GM21825 (cell line): ENCODE measurements around the gene LGALS14.
"Not testable (repeated sequence)": the region's sequence is repeated elsewhere in the genome, so short reads cannot be mapped to it uniquely, and the experiment has no call there.

Experiments
- ATAC-seq: cut with Tn5 transposase; IDR thresholded peaks from one replicate; pipeline ENCODE4 v1.9.1; 2021; ENCODE audit warnings: mild to moderate bottlenecking, moderate library complexity; ENCODE audit not compliant: unreplicated experiment

The LGALS14 gene

DNA sequence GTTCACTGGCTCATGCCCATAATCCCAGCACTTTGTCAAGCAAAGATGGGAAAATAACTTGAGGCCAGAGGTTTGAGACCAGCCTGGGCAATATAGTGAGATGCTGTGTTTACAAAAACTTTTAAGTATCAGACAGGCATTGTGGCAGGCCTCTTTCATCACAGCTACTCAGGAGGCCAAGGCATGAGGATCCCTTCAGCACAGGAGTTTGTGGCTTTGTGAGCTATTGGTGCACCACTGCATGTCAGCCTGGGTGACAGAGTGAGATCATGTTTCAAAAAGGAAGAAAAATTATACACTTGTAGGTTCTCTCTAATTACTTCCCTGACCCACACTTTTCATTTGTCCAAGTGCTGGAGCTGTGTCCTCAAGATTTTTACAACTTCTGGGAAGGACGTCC lies 11.5 kb upstream of the LGALS14 start:
- no peak for ATAC-seq

- no peak for ATAC-seq
Measured at GRCh38 chr19:39695759-39696158, 8.5 kb upstream of the LGALS14 start.

DNA sequence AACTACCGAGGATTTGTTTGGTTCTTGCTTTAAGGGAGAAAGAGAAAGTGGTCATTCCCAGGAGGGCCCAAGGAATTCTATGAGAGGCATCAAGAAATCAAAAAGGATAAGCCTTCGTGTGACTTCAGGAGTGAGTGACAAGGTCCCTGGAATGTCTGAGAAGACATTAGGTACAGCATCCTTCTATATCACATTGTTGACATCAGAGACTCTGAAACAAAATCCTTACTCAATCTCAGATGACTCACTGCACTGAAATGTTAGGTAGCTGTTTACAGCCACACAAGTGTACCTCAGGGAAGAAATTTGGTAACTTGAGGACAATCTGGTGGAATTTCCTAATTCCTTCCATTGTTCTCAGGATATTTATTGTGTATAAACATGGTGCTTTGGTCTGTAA lies 7.9 kb upstream of the LGALS14 start:
- no peak for ATAC-seq

DNA sequence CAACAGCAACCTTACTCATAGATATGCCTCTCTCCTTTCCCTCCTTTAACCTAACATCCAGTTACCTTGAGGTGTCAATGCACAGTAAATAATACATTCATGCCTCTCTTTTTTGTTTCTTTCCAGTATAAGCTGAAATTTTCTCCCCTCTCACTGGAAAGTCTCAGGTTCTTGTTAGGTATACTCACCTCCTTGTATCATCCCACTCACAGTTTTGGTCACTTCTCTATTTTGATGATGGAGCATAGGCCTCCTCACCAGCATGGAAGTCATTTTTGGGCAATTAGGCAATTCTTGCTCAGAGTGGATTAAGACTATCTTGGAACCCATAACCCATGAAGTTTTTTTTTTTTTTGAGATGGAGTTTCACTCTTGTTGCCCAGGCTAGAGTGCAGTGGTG lies 5.7 kb upstream of the LGALS14 start:
- no peak for ATAC-seq

- ATAC-seq = no peak
Measured at GRCh38 chr19:39701291-39701690, 3.0 kb upstream of the LGALS14 start.

- no peak for ATAC-seq
Measured at GRCh38 chr19:39705578-39706188, 1.4 kb downstream of the LGALS14 start.

GRCh38 chr19:39708594-39708993 lies 4.3 kb downstream of the LGALS14 start:
- peak; percentile 62 for ATAC-seq

DNA sequence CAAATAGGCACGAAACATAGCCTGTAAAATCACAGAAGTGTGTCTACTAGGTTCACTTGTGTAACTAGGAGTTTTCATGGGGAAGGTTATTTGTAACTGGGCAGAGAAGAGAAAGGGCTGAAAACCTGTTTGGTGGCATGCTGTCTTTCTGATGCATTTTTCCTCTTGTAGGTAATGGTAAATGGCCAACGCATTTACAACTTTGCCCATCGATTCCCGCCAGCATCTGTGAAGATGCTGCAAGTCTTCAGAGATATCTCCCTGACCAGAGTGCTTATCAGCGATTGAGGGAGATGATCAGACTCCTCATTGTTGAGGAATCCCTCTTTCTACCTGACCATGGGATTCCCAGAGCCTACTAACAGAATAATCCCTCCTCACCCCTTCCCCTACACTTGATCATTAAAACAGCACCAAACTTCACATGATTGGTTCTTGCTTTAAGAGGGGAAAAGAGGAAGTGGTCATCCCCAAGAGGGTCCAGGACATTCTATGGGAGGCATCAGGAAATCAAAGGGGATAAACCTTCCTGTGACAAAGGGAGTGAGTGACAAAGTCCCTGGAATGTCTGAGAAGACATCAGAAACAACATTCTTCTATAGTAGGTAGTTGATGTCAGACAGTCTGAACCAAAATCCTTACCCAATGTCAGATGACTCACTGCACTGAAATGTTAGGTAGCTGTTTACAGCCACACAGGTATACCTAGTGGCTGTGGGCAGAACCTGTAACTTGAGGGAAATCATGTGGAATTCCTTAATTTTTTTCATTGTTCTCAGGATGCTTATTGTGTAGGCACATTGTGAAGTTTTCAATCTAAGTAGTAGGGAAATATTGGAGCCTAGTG lies 5.0 kb downstream of the LGALS14 start:
- ATAC-seq = peak; percentile 17

DNA sequence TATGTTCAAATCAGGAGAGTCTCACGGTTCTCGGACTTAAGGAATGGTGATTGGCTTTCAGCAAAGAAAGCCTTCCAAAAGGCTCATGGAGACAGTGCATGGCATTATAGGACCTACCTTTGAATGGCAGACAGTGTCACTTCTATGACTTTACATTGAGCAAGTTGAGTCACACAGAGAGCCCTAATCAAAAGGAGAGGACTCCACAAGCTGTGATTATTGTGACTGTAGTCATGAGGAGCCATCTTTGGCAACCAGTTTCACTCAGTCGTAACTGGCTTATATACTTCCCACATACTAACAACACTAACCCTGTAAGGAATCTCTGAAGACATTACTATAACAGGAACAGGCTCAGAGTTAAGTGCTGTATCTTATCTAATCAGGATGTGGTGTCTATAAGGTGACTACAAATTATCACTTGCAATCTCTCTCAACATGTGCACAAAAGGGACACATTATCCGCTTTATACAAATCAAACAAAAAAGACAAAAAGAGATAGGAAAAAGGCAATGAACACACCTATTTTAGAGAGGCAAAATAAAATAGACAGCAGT lies 6.1 kb downstream of the LGALS14 start:
- no peak for ATAC-seq

DNA sequence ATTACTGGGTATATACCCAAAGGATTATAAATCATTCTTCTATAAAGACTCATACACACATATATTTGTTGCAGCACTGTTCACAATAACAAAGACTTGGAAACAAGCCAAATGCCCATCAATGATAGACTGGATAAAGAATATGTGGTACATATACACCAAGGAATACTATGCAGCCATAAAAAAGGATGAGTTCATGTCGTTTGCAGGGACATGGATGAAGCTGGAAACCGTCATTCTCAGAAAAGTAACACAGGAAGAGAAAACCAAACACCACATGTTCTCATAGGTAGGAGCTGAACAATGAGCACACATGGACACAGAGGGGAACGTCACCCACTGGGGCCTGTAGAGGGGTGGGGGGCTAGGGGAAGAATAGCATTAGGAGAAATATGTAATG lies 15.9 kb downstream of the LGALS14 start:
- not testable (repeated sequence) for ATAC-seq

GRCh38 chr19:39725995-39726394 lies 21.7 kb downstream of the LGALS14 start:
- ATAC-seq = no peak

DNA sequence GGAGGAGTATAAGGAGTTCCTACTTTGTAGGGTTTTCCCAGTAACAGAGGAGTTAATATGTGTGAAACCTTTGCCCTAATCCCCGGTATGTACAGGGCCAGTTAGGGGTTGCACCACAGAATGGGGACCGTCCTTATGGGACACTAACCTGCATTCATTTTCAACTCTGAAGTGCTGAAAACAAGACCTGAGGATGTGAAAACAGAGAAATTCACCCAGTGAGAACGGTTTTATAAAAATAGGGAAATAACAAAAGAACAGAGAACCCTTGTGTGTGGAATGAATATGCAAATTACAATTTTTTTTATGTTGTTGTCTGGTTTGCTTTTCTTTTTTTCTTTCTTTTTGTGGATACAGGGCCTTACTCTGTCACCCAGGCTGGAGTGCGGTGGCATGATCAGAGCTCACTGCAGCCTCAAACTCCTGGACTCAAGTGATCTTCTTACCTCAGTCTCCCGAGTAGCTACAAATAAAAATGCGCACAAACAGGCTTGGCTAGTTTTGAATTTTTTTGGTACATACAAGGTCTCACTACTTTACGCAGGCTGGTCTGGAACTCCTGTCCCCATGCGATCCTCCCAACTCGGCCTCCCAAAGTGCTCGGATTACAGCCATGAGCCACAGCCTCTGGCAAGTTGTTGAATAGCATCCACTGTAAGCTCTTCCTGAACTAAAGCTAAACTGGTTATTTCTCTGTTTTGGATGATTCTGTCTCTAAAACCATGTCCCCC lies 23.0 kb downstream of the LGALS14 start:
- no peak for ATAC-seq

DNA sequence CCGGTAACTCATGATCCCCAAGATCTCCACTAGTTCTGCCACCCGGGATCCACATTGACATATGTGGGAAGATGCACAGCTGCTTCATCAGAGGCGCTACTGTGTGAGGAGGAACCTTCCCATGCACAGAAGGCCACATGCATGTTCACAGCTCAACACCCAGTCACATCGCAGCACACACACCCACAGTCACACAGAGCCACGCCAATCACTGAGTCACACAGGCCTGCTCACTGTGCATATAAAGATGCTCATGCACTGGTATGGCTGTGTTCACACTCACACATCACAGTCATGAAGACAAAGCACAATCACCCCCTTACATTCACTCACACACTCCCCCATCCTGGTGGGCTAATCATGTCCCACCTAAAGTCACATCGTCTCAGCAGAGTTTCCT lies 23.8 kb downstream of the LGALS14 start:
- no peak for ATAC-seq

DNA sequence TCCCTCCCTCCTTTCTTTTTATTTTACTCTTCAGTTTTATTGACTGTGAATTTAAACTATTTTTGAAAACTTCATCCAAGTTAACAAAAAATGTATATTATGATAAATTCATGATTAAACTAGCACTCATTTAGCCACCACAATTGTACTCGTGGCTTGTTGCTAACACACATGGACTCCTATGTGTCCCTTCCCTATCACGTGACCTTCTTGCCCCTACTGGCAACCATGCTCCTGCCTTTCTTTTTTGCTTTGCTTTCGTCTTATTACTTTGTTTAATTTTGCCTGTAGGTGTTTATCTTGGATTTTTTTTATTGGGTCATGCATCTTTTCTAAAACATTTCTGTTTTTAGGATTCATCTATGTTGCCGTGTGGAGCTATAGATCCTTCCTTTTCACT lies 25.3 kb downstream of the LGALS14 start:
- ATAC-seq = no peak

DNA sequence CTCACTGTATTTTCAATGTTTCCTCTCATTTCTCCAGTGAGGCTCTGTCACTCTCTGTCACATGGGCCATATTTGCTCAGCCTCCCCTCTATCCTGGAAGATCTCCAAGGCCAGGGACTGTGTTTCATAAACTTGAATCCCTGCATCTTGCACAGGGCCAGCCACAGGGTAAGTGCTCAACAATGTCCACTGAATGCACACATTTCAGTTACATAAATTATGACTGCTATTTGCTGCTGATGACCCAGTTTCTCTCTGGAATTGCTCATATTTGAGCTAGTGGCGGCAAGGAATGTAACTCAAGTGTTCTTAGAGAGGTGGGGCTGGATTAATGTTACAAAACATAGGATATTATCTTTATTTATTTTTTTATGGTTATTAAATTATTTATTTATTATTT lies 27.4 kb downstream of the LGALS14 start:
- no peak for ATAC-seq

DNA sequence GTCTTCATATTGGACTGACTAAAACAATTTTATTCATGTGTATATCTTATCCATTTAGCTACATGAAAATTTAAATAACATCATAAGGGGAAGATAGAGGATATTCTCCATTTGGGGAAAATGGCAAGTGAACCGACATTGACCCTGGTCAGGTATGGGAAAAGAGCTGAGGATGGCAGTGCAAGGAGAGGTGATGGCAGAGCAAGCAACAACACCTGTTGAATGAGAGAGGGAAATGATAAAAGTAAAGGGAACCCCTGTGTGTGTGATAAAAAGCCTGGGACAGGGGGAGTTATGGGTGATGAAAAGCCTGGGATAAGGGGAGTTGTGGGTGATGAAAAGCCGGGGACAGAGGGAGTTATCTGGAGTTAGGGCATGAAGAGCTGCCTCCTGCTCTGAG lies 29.6 kb downstream of the LGALS14 start:
- ATAC-seq = no peak

- no peak for ATAC-seq
Measured at GRCh38 chr19:39735688-39736087, 31.4 kb downstream of the LGALS14 start.

GRCh38 chr19:39736088-39736487 lies 31.8 kb downstream of the LGALS14 start:
- no peak for ATAC-seq

GRCh38 chr19:39737351-39737750 lies 33.1 kb downstream of the LGALS14 start:
- ATAC-seq = no peak

- no peak for ATAC-seq
Measured at GRCh38 chr19:39737891-39738290, 33.6 kb downstream of the LGALS14 start, which contains the start of gene CLC. Gene CLC, minus strand, starts transcription at chr19:39738029. Its CDS starts 77 bp downstream, at chr19:39737952.

DNA sequence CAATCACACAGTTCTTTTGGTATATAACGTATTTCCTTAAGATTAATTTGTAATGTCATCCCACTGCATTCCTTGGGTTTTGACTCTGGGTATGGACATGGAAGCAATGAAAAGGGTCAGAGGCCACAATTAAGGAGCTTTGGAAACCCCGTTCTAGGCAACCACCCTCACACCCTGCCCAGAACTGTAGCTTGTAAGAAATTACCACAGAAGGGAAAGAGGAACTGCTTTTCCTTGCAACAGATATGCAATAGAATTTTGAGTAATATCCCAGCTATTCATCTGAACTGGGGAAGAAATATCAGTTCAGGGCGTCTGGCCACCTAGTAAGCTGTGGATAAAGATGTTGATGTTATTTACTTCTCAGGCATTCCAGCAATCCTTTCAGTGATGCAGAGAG lies 34.5 kb downstream of the LGALS14 start:
- ATAC-seq = no peak
